H9 (cell line): ENCODE measurements around the gene ECI2. TPM values are rescaled to one million over a fixed set of nuclear protein-coding genes. Genes with fewer than 3 reads are reported as not detected.

ENCODE experiments used
- DNase-seq: peaks from one replicate; pipeline ENCODE4 v3.0.0-alpha.2; 2017
- H2AFZ ChIP-seq: one replicate; pipeline ENCODE4 v1.6.1; 2013; ENCODE audit warnings: mild to moderate bottlenecking, low read length, control low read depth, moderate library complexity
- H2AK5ac ChIP-seq: 2 replicates; pipeline ENCODE4 v1.6.1; 2013; ENCODE audit warnings: low read length, control low read depth, mixed read lengths; ENCODE audit not compliant: insufficient read length
- H2BK120ac ChIP-seq: one replicate; pipeline ENCODE4 v1.6.1; 2013; ENCODE audit warnings: low read depth, mild to moderate bottlenecking, low read length, control low read depth, inconsistent platforms; ENCODE audit not compliant: poor library complexity, severe bottlenecking
- H2BK12ac ChIP-seq: 2 replicates; pipeline ENCODE4 v1.6.1; 2013; ENCODE audit warnings: low read length, control low read depth, mixed read lengths, low read depth; ENCODE audit not compliant: insufficient read length
- H2BK15ac ChIP-seq: 2 replicates; pipeline ENCODE4 v1.6.1; 2013; ENCODE audit warnings: low read depth, low read length, control low read depth
- H2BK20ac ChIP-seq: one replicate; pipeline ENCODE4 v1.6.1; 2013; ENCODE audit warnings: low read depth, mild to moderate bottlenecking, low read length, control low read depth, inconsistent platforms; ENCODE audit not compliant: poor library complexity, severe bottlenecking
- H2BK5ac ChIP-seq: 2 replicates; pipeline ENCODE4 v1.6.1; 2013; ENCODE audit warnings: low read length, control low read depth, mixed read lengths; ENCODE audit not compliant: insufficient read length
- H3K14ac ChIP-seq: 2 replicates; pipeline ENCODE4 v1.6.1; 2013; ENCODE audit warnings: low read length, control low read depth; ENCODE audit not compliant: insufficient read depth
- H3K18ac ChIP-seq: 2 replicates; pipeline ENCODE4 v1.6.1; 2013; ENCODE audit warnings: low read depth, mild to moderate bottlenecking, mixed read lengths, low read length, control low read depth; ENCODE audit not compliant: insufficient read length
- H3K23ac ChIP-seq: 2 replicates; pipeline ENCODE4 v1.6.1; 2013; ENCODE audit warnings: low read length, control low read depth, mixed read lengths, low read depth; ENCODE audit not compliant: insufficient read length
- H3K23me2 ChIP-seq: 2 replicates; pipeline ENCODE4 v1.6.1; 2013; ENCODE audit warnings: low read depth, mild to moderate bottlenecking, mixed read lengths, low read length, control low read depth; ENCODE audit not compliant: insufficient read length, poor library complexity, severe bottlenecking
- H3K27ac ChIP-seq: 2 replicates; pipeline ENCODE4 v1.5.1; 2013; ENCODE audit warnings: low read length, control low read depth, mixed read lengths, low read depth; ENCODE audit not compliant: insufficient read length
- H3K27me3 ChIP-seq: 2 replicates; pipeline ENCODE4 v1.6.1; 2013; ENCODE audit warnings: low read length, control low read depth, inconsistent platforms; ENCODE audit not compliant: insufficient read depth
- H3K4ac ChIP-seq: 2 replicates; pipeline ENCODE4 v1.6.1; 2013; ENCODE audit warnings: low read depth, mild to moderate bottlenecking, control low read depth, inconsistent platforms, low read length, moderate library complexity
- H3K4me1 ChIP-seq: 2 replicates; pipeline ENCODE4 v1.6.1; 2013; ENCODE audit warnings: low read length, control low read depth, inconsistent platforms; ENCODE audit not compliant: insufficient read depth
- H3K4me2 ChIP-seq: 2 replicates; pipeline ENCODE4 v1.6.1; 2013; ENCODE audit warnings: low read length, control low read depth, mixed read lengths; ENCODE audit not compliant: insufficient read length, insufficient read depth
- H3K56ac ChIP-seq: 2 replicates; pipeline ENCODE4 v1.6.1; 2013; ENCODE audit warnings: low read depth, mild to moderate bottlenecking, mixed read lengths, low read length, control low read depth; ENCODE audit not compliant: insufficient read length
- H3K79me1 ChIP-seq: 2 replicates; pipeline ENCODE4 v1.6.1; 2013; ENCODE audit warnings: low read depth, mild to moderate bottlenecking, moderate library complexity, low read length, control low read depth, inconsistent platforms; ENCODE audit not compliant: insufficient read depth, poor library complexity, severe bottlenecking
- H3K79me2 ChIP-seq: 2 replicates; pipeline ENCODE4 v1.6.1; 2013; ENCODE audit warnings: low read length, control low read depth, inconsistent platforms; ENCODE audit not compliant: insufficient read depth
- H3K9ac ChIP-seq: 2 replicates; pipeline ENCODE4 v1.6.1; 2013; ENCODE audit warnings: low read length, control low read depth, mixed read lengths; ENCODE audit not compliant: insufficient read length; ENCODE audit errors: extremely low read depth
- H3K9me3 ChIP-seq: one replicate; pipeline ENCODE4 v1.6.1; 2013; ENCODE audit warnings: low read depth, low read length, inconsistent platforms; ENCODE audit not compliant: control insufficient read depth
- H3T11ph ChIP-seq: one replicate; pipeline ENCODE4 v1.6.1; 2013; ENCODE audit warnings: mild to moderate bottlenecking, low read length, control low read depth, inconsistent platforms
- H4K20me1 ChIP-seq: one replicate; pipeline ENCODE4 v1.6.1; 2013; ENCODE audit not compliant: control insufficient read depth, insufficient read length, insufficient read depth
- H4K5ac ChIP-seq: 2 replicates; pipeline ENCODE4 v1.6.1; 2013; ENCODE audit warnings: low read depth, mild to moderate bottlenecking, mixed read lengths, low read length, control low read depth; ENCODE audit not compliant: insufficient read length
- H4K8ac ChIP-seq: replicated peaks from 2 replicates; pipeline ENCODE4 v1.6.1; 2013; ENCODE audit warnings: low read length, control low read depth, mixed read lengths, low read depth; ENCODE audit not compliant: insufficient read length
- H4K91ac ChIP-seq: 2 replicates; pipeline ENCODE4 v1.6.1; 2013; ENCODE audit warnings: low read depth, mild to moderate bottlenecking, moderate library complexity, mixed read lengths, low read length, control low read depth; ENCODE audit not compliant: insufficient read length
- H3K27ac Mint-ChIP-seq, 3 experiments: 2 replicates in 2 of 3; 3 replicates in 1 of 3; pipeline ENCODE4 v1.8.0; 2020 to 2021; ENCODE audit warnings: mixed read lengths in 3 of 3, mild to moderate bottlenecking in 1 of 3, moderate library complexity in 1 of 3
- H3K27me3 Mint-ChIP-seq: 2 replicates; pipeline ENCODE4 v1.8.0; 2021; ENCODE audit warnings: low read depth, mild to moderate bottlenecking, moderate library complexity, mixed read lengths
- H3K36me3 Mint-ChIP-seq, 3 experiments: 2 replicates in 2 of 3; 3 replicates in 1 of 3; pipeline ENCODE4 v1.8.0; 2020 to 2021; ENCODE audit warnings: low read depth in 3 of 3, mixed read lengths in 3 of 3; ENCODE audit not compliant: insufficient read depth in 1 of 3
- H3K4me1 Mint-ChIP-seq, 2 experiments: 2 replicates each; pipeline ENCODE4 v1.8.0; 2020; ENCODE audit warnings: mixed read lengths in 2 of 2
- H3K4me3 Mint-ChIP-seq, 2 experiments: 2 replicates in 1 of 2; 3 replicates in 1 of 2; pipeline ENCODE4 v1.8.0; 2020 to 2021; ENCODE audit warnings: mild to moderate bottlenecking in 2 of 2, mixed read lengths in 2 of 2, moderate library complexity in 1 of 2
- H3K9me3 Mint-ChIP-seq, 2 experiments: 2 replicates in 1 of 2; 3 replicates in 1 of 2; pipeline ENCODE4 v1.8.0; 2020; ENCODE audit warnings: mild to moderate bottlenecking in 2 of 2, mixed read lengths in 2 of 2, moderate library complexity in 1 of 2
- total RNA-seq: library from RNA; stranded (reverse); gene quantifications from 2 replicates; pipeline ENCODE4 v1.2.1, GENCODE V29; 2021
- TF ChIP-seq, protein P1 (sequence below): fragments of 200-600 bp; sonication (generic); conservative IDR thresholded peaks from 3 replicates; pipeline ENCODE4 v1.8.0; 2021; ENCODE audit warnings: antibody characterized with exemption, mild to moderate bottlenecking

Gene ECI2
- total RNA-seq, 1 experiment from 2014 or later = 67.5 TPM

- Histone ChIP-seq H3T11ph (no peak overlapping the region), H3K23me2 (no peaks in the 10 kb centered on the region), H3K27ac (no peak overlapping the region), H2BK20ac (no peak overlapping the region), H3K9ac (no peak overlapping the region), H4K8ac (no peak overlapping the region), H2BK5ac (no peak overlapping the region), H2BK15ac (no peak overlapping the region), H3K14ac (no peak overlapping the region), H4K91ac (no peak overlapping the region), H3K79me1 (no peaks in the 10 kb centered on the region), H3K4me2 (no peak overlapping the region), H3K56ac (no peak overlapping the region), H3K9me3 (peaks cover 10% of the 10 kb centered on the region), H2AK5ac (no peak overlapping the region), H3K23ac (no peak overlapping the region), H3K79me2 (no peaks in the 10 kb centered on the region), H2BK12ac (no peak overlapping the region), H3K4me1 (peaks cover 4% of the 10 kb centered on the region; the same call in 1 of the 2 replicates), H2AFZ (no peak overlapping the region), H4K20me1 (no peaks in the 10 kb centered on the region), H2BK120ac (no peak overlapping the region), H3K27me3 (no peaks in the 10 kb centered on the region), H4K5ac (no peak overlapping the region), H3K4ac (no peak overlapping the region), H3K18ac (no peak overlapping the region)
- H3K4me1 Mint-ChIP-seq = peaks cover 15 to 16% of the 10 kb centered on the region in 2 experiments
- H3K36me3 Mint-ChIP-seq = peaks cover 55 to 83% (median 75%) of the 10 kb centered on the region in 3 experiments
- H3K27ac Mint-ChIP-seq = no peak overlapping the region
- no peaks in the 10 kb centered on the region for H3K27me3 Mint-ChIP-seq
- TF ChIP-seq, protein P1, sequence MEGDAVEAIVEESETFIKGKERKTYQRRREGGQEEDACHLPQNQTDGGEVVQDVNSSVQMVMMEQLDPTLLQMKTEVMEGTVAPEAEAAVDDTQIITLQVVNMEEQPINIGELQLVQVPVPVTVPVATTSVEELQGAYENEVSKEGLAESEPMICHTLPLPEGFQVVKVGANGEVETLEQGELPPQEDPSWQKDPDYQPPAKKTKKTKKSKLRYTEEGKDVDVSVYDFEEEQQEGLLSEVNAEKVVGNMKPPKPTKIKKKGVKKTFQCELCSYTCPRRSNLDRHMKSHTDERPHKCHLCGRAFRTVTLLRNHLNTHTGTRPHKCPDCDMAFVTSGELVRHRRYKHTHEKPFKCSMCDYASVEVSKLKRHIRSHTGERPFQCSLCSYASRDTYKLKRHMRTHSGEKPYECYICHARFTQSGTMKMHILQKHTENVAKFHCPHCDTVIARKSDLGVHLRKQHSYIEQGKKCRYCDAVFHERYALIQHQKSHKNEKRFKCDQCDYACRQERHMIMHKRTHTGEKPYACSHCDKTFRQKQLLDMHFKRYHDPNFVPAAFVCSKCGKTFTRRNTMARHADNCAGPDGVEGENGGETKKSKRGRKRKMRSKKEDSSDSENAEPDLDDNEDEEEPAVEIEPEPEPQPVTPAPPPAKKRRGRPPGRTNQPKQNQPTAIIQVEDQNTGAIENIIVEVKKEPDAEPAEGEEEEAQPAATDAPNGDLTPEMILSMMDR = no peak
- DNase-seq = no peak
- no peak overlapping the region for H3K4me3 Mint-ChIP-seq
- H3K9me3 Mint-ChIP-seq = peaks cover 14 to 17% of the 10 kb centered on the region in 2 experiments
Observed at GRCh38 chr6:4129446-4129845, 5.9 kb downstream of the ECI2 start.
